Measurements from ENCODE around the gene RBAK.

DNA sequence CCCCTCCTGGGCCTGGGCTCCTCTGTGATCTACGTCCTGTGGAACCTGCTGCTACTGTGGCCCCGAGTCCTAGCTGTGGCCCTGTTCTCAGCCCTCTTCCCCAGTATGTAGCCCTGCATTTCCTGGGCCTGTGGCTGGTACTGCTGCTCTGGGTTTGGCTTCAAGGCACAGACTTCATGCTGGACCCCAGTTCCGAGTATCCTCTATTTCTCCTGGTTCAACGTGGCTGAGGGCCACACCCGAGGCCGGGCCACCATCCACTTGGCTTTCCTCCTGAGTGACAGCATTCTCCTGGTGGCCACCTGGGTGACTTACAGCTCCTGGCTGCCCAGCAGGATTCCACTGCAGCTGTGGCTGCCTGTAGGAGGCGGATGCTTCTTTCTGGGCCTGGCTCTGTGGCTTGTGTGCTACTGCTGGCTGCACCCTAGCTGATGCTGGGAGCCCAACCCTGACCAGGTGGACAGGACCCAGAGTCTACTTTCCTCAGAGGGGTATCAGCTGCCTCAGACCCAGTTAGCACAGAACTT is 48.9 kb upstream of the RBAK start:
- TF ChIP-seq, protein P1, sequence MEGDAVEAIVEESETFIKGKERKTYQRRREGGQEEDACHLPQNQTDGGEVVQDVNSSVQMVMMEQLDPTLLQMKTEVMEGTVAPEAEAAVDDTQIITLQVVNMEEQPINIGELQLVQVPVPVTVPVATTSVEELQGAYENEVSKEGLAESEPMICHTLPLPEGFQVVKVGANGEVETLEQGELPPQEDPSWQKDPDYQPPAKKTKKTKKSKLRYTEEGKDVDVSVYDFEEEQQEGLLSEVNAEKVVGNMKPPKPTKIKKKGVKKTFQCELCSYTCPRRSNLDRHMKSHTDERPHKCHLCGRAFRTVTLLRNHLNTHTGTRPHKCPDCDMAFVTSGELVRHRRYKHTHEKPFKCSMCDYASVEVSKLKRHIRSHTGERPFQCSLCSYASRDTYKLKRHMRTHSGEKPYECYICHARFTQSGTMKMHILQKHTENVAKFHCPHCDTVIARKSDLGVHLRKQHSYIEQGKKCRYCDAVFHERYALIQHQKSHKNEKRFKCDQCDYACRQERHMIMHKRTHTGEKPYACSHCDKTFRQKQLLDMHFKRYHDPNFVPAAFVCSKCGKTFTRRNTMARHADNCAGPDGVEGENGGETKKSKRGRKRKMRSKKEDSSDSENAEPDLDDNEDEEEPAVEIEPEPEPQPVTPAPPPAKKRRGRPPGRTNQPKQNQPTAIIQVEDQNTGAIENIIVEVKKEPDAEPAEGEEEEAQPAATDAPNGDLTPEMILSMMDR (IDR thresholded peaks at IDR 0.05), result no peak
- no peak for TF ChIP-seq EZH2 (IDR thresholded peaks at IDR 0.05)

All from neural progenitor cell (in vitro differentiated cells).